MM.1S (cell line): ENCODE measurements around the gene SNAPC4.

Source experiments
- CTCF ChIP-seq: fragments of 300-600 bp; sonication (generic); IDR thresholded peaks from 2 replicates; pipeline ENCODE4 v1.5.1; 2016; ENCODE audit warnings: antibody characterized with exemption, low read length, mixed read lengths
- EZH2phosphoT487 ChIP-seq: fragments of 300-600 bp; sonication (generic); IDR thresholded peaks from 2 replicates; pipeline ENCODE4 v1.6.1; 2018; ENCODE audit warnings: antibody characterized with exemption, low read length

- TF ChIP-seq EZH2phosphoT487 (no peak), CTCF (peak; percentile 82)
These were observed at the start of gene SNAPC4 for GRCh38 chr9:136400038-136400834.
